OCI-LY1 (cell line): ENCODE data around the gene TUBA1B.

Source experiments
- H2AFZ ChIP-seq: fragments of 200-600 bp; sonication (generic), shearing (Covaris generic); 2 replicates; pipeline ENCODE4 v1.6.0; 2014; ENCODE audit warnings: antibody characterized with exemption, mild to moderate bottlenecking, low read length
- H3F3A ChIP-seq: fragments of 200-600 bp; sonication (generic), shearing (Covaris generic); 2 replicates; pipeline ENCODE4 v1.6.0; 2014; ENCODE audit warnings: mild to moderate bottlenecking, antibody characterized with exemption, low read length, moderate library complexity; ENCODE audit not compliant: insufficient read depth
- H3K27ac ChIP-seq: fragments of 200-600 bp; sonication (generic); 2 replicates; pipeline ENCODE4 v1.5.1; 2014; ENCODE audit warnings: low read length, mixed run types, mild to moderate bottlenecking, low read depth; ENCODE audit not compliant: poor library complexity, severe bottlenecking
- H3K27me3 ChIP-seq: fragments of 200-600 bp; sonication (generic); 2 replicates; pipeline ENCODE4 v1.6.0; 2014; ENCODE audit warnings: antibody characterized with exemption, mild to moderate bottlenecking, low read length, moderate library complexity; ENCODE audit not compliant: insufficient read depth
- H3K36me3 ChIP-seq: fragments of 200-600 bp; sonication (generic); 2 replicates; pipeline ENCODE4 v1.6.1; 2014; ENCODE audit warnings: mild to moderate bottlenecking, antibody characterized with exemption, low read length, moderate library complexity, mixed read lengths; ENCODE audit not compliant: insufficient read depth
- H3K4me1 ChIP-seq: fragments of 200-600 bp; sonication (generic); 2 replicates; pipeline ENCODE4 v1.5.1; 2014; ENCODE audit warnings: mild to moderate bottlenecking, low read length, moderate library complexity; ENCODE audit not compliant: insufficient read depth, severe bottlenecking
- H3K4me2 ChIP-seq: fragments of 200-600 bp; sonication (generic), shearing (Covaris generic); 2 replicates; pipeline ENCODE4 v1.6.1; 2014; ENCODE audit warnings: low read length
- H3K4me3 ChIP-seq: fragments of 200-600 bp; sonication (generic); 2 replicates; pipeline ENCODE4 v1.5.1; 2014; ENCODE audit warnings: low read length, low read depth, mild to moderate bottlenecking, mixed read lengths; ENCODE audit not compliant: poor library complexity, severe bottlenecking
- H3K79me2 ChIP-seq: fragments of 200-600 bp; shearing (Covaris generic); 2 replicates; pipeline ENCODE4 v1.6.1; 2016; ENCODE audit warnings: mixed run types, low read length, mixed read lengths; ENCODE audit not compliant: insufficient read depth
- H3K9ac ChIP-seq: fragments of 200-600 bp; sonication (generic), shearing (Covaris generic); 2 replicates; pipeline ENCODE4 v1.6.1; 2014; ENCODE audit warnings: mild to moderate bottlenecking, low read length, mixed read lengths
- H3K9me2 ChIP-seq: fragments of 200-600 bp; sonication (generic), shearing (Covaris generic); 2 replicates; pipeline ENCODE4 v1.6.1; 2014; ENCODE audit warnings: low read depth, mild to moderate bottlenecking, low read length, mixed read lengths
- H3K9me3 ChIP-seq: fragments of 200-600 bp; shearing (Covaris generic); 2 replicates; pipeline ENCODE4 v1.6.1; 2014; ENCODE audit warnings: low read length, mixed read lengths
- H4K20me1 ChIP-seq: fragments of 200-600 bp; sonication (generic), shearing (Covaris generic); 2 replicates; pipeline ENCODE4 v1.6.0; 2016; ENCODE audit warnings: mild to moderate bottlenecking, low read length; ENCODE audit not compliant: insufficient read depth
- EZH2 ChIP-seq: fragments of 200-600 bp; sonication (generic), shearing (Covaris generic); IDR thresholded peaks from 2 replicates; pipeline ENCODE4 v1.8.0; 2017; ENCODE audit warnings: borderline replicate concordance, mixed run types, mild to moderate bottlenecking, antibody characterized with exemption, low read length, moderate library complexity, mixed read lengths
- TF ChIP-seq, protein P1 (sequence below): fragments of 200-600 bp; sonication (generic), shearing (Covaris generic); IDR thresholded peaks from 2 replicates; pipeline ENCODE4 v1.5.1; 2017; ENCODE audit warnings: mild to moderate bottlenecking, antibody characterized with exemption, low read length, moderate library complexity, mixed read lengths

The TUBA1B gene

DNA sequence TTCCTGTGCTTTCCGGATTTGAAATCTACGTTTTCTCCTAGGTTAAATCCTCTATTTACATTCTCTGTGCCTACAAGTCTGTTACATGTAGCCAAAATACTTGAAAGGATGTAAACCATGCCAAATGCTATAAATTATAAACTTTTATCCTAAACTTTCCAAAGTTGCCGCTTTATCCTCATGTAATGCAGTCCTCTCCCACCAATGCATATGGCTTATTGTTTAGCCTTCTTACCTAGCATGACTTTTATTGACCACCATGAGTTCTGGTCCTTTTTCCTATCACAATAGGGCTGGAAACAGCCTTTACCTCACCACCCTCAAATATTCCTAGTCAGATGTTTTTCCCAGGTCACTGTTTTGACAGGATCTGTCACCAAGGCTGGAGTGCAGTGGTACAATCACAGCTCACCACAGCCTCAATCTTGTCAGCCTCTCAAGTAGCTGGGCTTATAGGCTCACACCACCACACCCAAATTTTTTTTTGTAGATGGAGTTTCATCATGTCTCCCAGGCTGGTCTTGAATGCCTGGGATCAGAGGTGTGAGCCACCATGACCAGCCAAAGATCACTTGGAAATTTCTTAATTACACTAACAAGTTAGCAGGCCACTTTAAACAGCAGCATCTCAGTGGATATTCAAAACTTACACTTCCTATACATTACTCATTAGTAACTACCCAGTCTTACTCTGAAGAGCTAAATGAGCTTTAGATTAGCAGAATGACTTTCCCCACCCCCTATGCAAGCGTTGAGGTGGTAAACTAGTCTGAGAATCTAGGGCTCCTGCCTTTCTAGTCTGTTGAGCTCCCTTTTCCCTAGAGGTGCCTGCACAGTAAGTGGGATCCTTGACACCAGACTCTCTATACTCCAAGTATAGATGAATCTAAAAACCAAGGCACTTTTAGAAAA is 4.1 kb downstream of the TUBA1B start:
- Histone ChIP-seq H3K4me2 (no peak overlapping the region), H3K27me3 (no peaks in the 10 kb centered on the region), H3K79me2 (peaks cover 4% of the 10 kb centered on the region; the same call in 1 of the 2 replicates), H3K4me3 (no peak overlapping the region), H3K27ac (no peak overlapping the region), H2AFZ (no peak overlapping the region), H3K9me2 (no peaks in the 10 kb centered on the region), H3K9ac (no peak overlapping the region), H3F3A (peaks cover 22% of the 10 kb centered on the region), H3K36me3 (peaks cover 44% of the 10 kb centered on the region), H3K9me3 (no peaks in the 10 kb centered on the region), H4K20me1 (no peaks in the 10 kb centered on the region), H3K4me1 (peaks cover 14% of the 10 kb centered on the region)
- TF ChIP-seq, protein P1, sequence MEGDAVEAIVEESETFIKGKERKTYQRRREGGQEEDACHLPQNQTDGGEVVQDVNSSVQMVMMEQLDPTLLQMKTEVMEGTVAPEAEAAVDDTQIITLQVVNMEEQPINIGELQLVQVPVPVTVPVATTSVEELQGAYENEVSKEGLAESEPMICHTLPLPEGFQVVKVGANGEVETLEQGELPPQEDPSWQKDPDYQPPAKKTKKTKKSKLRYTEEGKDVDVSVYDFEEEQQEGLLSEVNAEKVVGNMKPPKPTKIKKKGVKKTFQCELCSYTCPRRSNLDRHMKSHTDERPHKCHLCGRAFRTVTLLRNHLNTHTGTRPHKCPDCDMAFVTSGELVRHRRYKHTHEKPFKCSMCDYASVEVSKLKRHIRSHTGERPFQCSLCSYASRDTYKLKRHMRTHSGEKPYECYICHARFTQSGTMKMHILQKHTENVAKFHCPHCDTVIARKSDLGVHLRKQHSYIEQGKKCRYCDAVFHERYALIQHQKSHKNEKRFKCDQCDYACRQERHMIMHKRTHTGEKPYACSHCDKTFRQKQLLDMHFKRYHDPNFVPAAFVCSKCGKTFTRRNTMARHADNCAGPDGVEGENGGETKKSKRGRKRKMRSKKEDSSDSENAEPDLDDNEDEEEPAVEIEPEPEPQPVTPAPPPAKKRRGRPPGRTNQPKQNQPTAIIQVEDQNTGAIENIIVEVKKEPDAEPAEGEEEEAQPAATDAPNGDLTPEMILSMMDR, result no peak
- TF ChIP-seq EZH2, result no peak

DNA sequence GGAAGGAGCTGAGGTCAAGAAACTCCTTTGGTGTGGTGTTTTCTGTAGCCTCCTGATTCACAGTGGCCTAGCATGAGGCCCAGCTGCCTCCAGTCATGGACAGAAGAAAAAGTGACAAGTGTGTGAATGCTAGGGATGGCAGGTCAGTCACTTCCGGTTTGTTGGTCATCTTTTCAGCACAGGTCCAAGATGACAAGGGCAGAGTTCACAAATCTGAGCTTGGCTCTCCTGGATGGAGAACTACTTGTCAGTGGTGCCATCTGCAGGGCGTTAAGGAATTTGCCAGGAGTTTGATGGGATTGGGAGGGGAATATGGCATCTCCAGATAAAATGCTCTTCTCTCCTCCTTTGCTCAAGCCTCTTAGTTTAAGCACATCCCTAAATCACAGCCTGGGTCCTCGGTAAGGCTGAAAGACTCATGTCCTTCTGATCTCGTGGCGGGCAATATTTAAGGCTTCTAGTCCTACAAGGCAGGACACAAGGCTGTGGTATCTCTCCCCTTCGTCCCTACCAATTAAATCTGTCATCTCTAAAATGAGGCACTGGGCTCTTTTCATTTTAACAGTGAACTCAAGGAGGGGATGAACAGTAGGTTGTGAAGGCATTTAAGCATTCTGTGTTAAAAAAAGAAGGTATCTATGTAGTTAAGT is 10.0 kb downstream of the TUBA1B start:
- no peak overlapping the region for H3K4me3 ChIP-seq
- H3K9me2 ChIP-seq, result no peaks in the 10 kb centered on the region
- H3K4me1 ChIP-seq, result no peaks in the 10 kb centered on the region
- TF ChIP-seq, protein P1, result peak; percentile 20; the same call in 1 of the 2 replicates
- TF ChIP-seq EZH2, result no peak
- H3K27me3 ChIP-seq, result no peaks in the 10 kb centered on the region
- no peaks in the 10 kb centered on the region for H4K20me1 ChIP-seq
- no peaks in the 10 kb centered on the region for H3K36me3 ChIP-seq
- no peak overlapping the region for H3K9ac ChIP-seq
- H3K9me3 ChIP-seq, result no peaks in the 10 kb centered on the region
- no peak overlapping the region for H3K27ac ChIP-seq
- H2AFZ ChIP-seq, result no peak overlapping the region
- H3K79me2 ChIP-seq, result no peaks in the 10 kb centered on the region
- H3K4me2 ChIP-seq, result no peak overlapping the region
- H3F3A ChIP-seq, result peaks cover 6% of the 10 kb centered on the region

DNA sequence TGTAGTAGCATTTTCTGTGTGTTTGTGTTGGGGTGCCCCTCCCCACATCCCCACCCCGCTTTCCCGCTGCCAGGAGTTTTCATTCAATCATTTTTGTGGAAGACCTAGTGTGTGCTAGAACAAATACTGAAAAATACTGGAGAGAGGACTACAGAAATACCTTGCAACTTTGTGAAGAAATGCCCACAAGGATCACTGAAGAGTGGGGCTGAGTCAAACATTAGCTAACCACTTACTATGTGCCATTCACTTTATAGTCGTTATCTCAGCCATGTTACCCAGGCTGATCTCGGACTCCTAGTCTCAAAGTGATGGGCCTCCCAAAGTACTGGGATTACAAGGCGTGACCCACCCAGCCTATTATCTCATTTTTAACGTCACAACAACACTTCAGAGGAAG is 20.0 kb downstream of the TUBA1B start:
- Histone ChIP-seq H3K9ac (peak overlapping the region; percentile 61), H3K79me2 (no peaks in the 10 kb centered on the region), H2AFZ (peak overlapping the region; percentile 81), H3K4me1 (peaks cover 19% of the 10 kb centered on the region), H3K9me3 (no peaks in the 10 kb centered on the region), H3F3A (no peaks in the 10 kb centered on the region), H3K4me2 (peak overlapping the region; percentile 80), H3K9me2 (no peaks in the 10 kb centered on the region), H4K20me1 (no peaks in the 10 kb centered on the region), H3K27ac (no peak overlapping the region), H3K4me3 (peak overlapping the region; percentile 92), H3K27me3 (no peaks in the 10 kb centered on the region), H3K36me3 (no peaks in the 10 kb centered on the region)
- no peak for TF ChIP-seq EZH2
- TF ChIP-seq, protein P1, result no peak
